Choroid plexus epithelial cell (primary cell): ENCODE measurements around the gene ARGLU1.

ENCODE experiments used
- DNase-seq: peaks from one replicate; pipeline ENCODE4 v3.0.0-alpha.2; 2010; ENCODE audit warnings: low read depth
- H3K4me3 ChIP-seq: 2 replicates; pipeline ENCODE4 v1.5.1; 2011; ENCODE audit warnings: low read depth, mild to moderate bottlenecking, control low read depth, low read length, moderate library complexity
- TF ChIP-seq, protein P1 (sequence below): conservative IDR thresholded peaks from 2 replicates; pipeline ENCODE4 v1.5.1; 2011; ENCODE audit warnings: low read depth, mild to moderate bottlenecking, control low read depth, inconsistent platforms, low read length, moderate library complexity

Gene ARGLU1

DNA sequence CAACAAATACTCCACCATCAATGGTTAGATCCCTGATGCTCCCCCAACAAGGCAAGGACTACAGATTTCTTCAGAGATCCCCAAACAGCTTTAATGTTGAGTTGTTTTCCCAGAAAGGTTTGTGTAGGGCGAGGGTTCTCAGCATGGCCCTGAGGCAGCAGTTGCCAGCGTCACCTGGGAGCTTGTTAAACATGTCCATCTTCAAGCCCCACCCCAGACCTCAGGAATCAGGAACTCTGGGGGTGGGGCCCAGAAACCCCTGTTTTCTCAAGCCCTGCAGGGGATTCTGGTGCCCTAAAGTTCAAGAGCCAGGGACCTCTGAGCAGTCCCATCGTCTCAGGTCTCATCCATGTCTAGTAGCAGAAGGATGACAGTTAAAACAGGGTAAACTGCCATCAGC, 42.1 kb downstream of the ARGLU1 start:
- TF ChIP-seq, protein P1, sequence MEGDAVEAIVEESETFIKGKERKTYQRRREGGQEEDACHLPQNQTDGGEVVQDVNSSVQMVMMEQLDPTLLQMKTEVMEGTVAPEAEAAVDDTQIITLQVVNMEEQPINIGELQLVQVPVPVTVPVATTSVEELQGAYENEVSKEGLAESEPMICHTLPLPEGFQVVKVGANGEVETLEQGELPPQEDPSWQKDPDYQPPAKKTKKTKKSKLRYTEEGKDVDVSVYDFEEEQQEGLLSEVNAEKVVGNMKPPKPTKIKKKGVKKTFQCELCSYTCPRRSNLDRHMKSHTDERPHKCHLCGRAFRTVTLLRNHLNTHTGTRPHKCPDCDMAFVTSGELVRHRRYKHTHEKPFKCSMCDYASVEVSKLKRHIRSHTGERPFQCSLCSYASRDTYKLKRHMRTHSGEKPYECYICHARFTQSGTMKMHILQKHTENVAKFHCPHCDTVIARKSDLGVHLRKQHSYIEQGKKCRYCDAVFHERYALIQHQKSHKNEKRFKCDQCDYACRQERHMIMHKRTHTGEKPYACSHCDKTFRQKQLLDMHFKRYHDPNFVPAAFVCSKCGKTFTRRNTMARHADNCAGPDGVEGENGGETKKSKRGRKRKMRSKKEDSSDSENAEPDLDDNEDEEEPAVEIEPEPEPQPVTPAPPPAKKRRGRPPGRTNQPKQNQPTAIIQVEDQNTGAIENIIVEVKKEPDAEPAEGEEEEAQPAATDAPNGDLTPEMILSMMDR = no peak
- no peak overlapping the region for H3K4me3 ChIP-seq
- DNase-seq = no peak

DNA sequence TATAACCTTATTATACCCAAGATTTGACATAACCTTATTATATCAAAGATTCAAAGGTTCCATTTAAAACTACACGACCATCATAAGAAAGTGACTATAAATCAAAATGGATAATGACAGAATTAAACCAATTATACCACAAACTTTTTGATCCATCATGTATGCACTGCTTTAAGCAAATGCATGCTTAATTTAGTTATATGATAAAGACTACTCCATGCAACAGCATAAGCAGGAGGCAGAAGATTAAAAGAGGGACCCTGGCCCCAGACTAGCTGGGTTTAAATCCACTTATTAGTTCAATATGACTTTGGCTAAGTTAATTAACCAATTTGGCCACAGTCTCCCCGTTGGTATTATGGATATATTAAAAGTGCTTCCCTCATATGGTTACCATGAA, 43.8 kb downstream of the ARGLU1 start:
- DNase-seq = no peak
- no peak overlapping the region for H3K4me3 ChIP-seq
- TF ChIP-seq, protein P1 = no peak

DNA sequence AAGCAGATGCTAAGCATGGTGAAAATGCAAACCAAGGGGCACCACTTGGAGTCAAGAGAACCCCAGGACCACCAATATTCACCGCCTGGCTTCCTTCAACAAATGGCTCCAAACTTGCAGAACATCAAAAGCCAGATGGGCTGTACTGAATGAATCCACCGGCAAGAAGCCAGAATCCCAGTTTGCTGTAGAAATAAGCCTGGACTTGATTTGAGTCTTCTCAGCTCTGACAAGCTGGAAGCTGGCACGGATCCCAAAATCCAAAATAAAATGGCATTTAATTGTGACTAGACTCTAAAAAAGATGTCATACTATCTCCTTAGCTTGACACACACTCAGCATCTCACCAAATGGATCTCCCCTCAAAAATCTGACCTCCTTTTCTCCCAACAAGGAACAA, 44.4 kb downstream of the ARGLU1 start:
- H3K4me3 ChIP-seq = no peak overlapping the region
- TF ChIP-seq, protein P1 = no peak
- DNase-seq = no peak

DNA sequence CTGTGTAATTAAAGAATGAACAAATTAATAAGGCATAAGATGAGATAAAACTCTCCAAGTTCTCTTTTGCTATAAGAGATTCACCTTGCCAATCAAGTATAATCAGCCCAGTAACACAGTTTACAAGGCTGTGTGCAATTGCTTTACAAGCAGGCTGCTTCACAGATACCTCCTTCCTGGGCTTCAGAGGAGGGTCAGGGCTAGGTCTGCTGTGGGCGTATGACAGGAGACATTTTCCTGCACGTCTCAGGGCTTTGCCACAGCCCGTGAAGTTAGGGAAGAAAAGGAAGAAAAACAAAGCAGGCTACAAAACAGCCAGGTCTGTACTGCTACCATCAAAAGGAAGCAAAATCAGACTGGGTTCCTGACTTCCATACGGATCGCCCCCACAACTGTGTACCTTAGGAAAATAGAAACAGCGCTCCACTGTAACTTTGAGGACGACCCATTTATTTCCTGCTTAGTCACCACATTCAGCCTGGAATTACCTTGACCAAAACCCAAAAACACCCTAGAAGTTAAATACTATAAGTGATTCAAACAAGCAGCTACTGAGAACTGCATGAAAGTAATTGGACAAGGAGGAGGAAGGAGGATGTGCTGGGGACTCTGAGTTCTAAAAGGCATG, 44.9 kb downstream of the ARGLU1 start:
- DNase-seq = peak; percentile 38
- TF ChIP-seq, protein P1 = no peak
- peak overlapping the region; percentile 9 for H3K4me3 ChIP-seq

DNA sequence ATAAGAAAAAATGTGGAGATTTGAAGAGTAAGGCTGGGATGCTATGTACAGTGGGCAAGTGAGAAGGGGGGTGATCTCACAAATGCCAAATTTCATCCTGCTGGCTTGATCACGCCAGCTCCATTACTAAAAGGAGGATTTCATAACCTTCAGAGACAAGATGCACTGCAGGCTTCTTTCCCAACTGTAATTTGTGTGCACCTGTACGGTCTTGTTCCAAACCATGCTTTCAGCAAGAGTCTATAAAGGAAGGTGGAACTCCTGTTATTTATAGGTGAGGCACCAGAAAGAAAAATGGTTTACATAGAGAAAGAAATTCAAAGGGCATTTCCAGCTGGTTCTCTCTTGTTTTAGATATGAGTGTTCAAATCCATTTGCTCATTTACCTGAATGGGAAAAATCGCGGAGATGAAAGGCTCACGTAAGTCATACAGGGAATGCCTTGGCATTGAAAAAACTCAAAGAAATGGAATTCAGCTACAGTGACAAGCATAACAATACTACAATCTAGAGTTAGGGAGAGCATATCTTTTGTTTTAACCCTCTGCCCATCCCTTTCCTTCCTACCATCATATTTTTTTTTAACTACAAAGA, 45.7 kb downstream of the ARGLU1 start:
- no peak for DNase-seq
- H3K4me3 ChIP-seq = no peak overlapping the region
- TF ChIP-seq, protein P1 = no peak

DNA sequence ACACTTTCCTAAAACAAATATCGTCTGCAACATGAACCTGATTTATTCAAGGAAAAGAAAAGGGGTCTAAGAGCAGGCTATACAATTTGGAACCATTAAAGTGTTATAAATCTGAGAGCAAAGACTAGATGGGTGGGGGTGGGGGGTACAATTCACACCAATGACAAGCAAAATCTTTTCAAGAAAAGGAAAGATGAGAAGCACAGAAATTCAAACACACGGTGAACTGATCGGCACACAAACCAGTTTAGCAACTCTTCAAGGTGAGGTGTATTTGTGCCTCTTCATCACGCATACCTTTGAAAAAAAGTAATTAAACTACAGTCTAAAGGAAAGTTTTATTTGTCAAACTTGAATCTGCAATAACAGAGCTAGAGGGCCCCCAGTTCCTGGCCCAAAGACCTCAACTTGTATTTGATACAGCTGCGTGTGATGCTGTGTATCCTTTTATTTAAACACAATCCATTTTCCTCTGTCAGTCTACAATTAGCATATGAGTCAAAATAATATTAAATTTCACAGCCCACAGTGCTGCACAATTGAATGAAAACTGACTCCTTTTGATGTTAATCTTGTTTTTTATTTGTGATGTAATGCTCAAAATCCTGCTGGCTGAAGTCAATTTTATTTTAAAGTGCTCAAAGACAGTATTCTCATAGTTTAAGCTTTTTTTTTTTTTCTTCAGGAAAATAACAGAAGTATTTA, 46.7 kb downstream of the ARGLU1 start:
- no peak for DNase-seq
- TF ChIP-seq, protein P1 = no peak
- no peak overlapping the region for H3K4me3 ChIP-seq
